ENCODE data around the gene ZEB2. TPM values are rescaled to one million over a fixed set of nuclear protein-coding genes. Genes with fewer than 3 reads are reported as not detected.

ZEB2 gene
- total RNA-seq, 4 donors from 2014 or later: 19.8 to 69.6 (median 42.9) TPM

DNA sequence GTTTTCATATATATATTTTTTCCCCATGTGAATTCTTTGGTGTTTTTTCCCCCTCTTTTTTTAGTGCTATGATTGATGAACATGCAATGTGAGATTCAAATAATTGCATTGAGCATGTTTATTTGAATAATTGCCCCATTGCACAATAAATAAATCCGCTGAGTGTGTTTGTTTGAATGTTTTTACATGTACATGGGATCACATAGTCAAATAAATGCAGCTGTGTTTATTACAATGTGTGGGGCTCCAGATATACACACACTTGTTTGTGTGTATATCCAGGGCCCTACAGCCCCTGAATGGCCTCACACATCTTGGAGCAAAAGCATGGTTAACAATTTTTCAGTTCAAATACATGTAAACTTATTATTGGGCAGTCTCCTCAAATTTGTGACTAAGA lies 134.5 kb downstream of the ZEB2 start:
- H3K4me1 ChIP-seq: peaks cover 0 to 8% (median 0%) of the 10 kb centered on the region in 4 donors
- in situ Hi-C loops (cut with MboI; ENCODE audit: low pct_ligation_motif_present in 1 of 4, low pct_unique_long_range_greater_than_20kb in 1 of 4, low sequenced_read_pairs in 3 of 4): no loop called here
- intact Hi-C loops (cut with DNase I; ENCODE audit: low total_unique reads): no loop called here
- 73 to 100% methylated on average over 1 of the region's 1 CpG for WGBS, 2 donors (ENCODE audit: low coverage in 1 of 2)
- no peak overlapping the region for H3K27ac ChIP-seq
- H3K36me3 ChIP-seq: no peaks in the 10 kb centered on the region
- H3K9me3 ChIP-seq: no peaks in the 10 kb centered on the region
- DNase-seq: no peak
- TF ChIP-seq, protein P1, sequence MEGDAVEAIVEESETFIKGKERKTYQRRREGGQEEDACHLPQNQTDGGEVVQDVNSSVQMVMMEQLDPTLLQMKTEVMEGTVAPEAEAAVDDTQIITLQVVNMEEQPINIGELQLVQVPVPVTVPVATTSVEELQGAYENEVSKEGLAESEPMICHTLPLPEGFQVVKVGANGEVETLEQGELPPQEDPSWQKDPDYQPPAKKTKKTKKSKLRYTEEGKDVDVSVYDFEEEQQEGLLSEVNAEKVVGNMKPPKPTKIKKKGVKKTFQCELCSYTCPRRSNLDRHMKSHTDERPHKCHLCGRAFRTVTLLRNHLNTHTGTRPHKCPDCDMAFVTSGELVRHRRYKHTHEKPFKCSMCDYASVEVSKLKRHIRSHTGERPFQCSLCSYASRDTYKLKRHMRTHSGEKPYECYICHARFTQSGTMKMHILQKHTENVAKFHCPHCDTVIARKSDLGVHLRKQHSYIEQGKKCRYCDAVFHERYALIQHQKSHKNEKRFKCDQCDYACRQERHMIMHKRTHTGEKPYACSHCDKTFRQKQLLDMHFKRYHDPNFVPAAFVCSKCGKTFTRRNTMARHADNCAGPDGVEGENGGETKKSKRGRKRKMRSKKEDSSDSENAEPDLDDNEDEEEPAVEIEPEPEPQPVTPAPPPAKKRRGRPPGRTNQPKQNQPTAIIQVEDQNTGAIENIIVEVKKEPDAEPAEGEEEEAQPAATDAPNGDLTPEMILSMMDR (IDR thresholded peaks at IDR 0.05): no peak
- TF ChIP-seq POLR2A (IDR thresholded peaks at IDR 0.05) (no peak), EP300 (IDR thresholded peaks at IDR 0.05; ENCODE audit: low read depth) (no peak), POLR2AphosphoS5 (IDR thresholded peaks at IDR 0.05) (no peak)
- H3K4me3 ChIP-seq: no peak overlapping the region
- no peaks in the 10 kb centered on the region for H3K27me3 ChIP-seq

DNA sequence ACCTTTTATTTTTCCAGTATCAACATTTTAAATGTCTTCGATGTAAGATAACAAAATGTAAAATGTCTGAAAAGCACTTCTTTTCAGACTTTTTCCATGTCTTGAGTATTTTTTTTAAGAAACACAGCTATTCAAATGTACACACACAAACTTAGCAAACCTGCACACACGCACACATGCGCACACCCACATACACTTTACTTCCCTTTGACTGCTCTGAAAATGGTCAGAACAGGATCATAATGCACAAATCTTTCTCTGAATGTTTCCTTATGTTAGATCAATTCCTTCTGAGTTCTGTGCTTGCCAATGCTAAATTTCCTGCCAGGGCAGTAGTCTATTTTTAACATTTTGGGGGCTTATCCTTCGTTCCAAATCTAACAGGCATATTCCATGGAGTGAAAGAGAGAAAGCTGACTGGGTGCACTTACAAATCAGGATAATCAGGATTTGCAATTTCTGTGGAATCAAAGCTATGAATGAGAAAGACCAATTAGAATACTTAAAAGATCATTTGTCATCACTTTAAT lies 136.3 kb downstream of the ZEB2 start:
- intact Hi-C loops (cut with DNase I; ENCODE audit: low total_unique reads): no loop called here
- Histone ChIP-seq H3K9me3 (no peaks in the 10 kb centered on the region), H3K36me3 (no peaks in the 10 kb centered on the region), H3K4me1 (peaks cover 0 to 1% (median 0%) of the 10 kb centered on the region in 4 donors), H3K27ac (no peak overlapping the region), H3K4me3 (no peak overlapping the region), H3K27me3 (no peaks in the 10 kb centered on the region)
- TF ChIP-seq, protein P1 (IDR thresholded peaks at IDR 0.05): no peak
- TF ChIP-seq EP300 (IDR thresholded peaks at IDR 0.05; ENCODE audit: low read depth): no peak
- TF ChIP-seq POLR2A (IDR thresholded peaks at IDR 0.05): no peak
- no peak for TF ChIP-seq POLR2AphosphoS5 (IDR thresholded peaks at IDR 0.05)
- DNase-seq: no peak
- WGBS, 2 donors (ENCODE audit: low coverage in 1 of 2): 79 to 80% methylated on average over 4 of the region's 4 CpGs
- in situ Hi-C loops (cut with MboI; ENCODE audit: low pct_ligation_motif_present in 1 of 4, low pct_unique_long_range_greater_than_20kb in 1 of 4, low sequenced_read_pairs in 3 of 4): no loop called here

DNA sequence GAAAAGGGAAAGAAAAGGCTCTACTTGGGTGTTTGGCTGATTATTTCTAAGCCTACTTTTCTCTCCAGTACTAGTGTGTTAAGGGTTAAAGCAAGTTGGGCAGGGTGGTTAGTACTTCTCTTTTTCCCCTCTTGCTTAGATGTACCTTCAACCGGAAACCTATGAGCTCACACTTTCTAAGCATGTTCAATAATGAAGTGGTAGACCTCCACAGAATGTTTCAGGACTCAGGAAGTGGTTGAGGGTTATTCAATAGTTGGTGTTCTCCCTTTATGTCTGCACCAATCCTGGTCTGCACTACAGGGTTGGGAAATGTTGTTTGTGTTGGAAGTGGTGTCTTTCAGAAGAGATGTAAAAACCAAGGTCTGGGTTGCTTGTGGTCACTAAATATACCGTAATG lies 137.1 kb downstream of the ZEB2 start:
- no peaks in the 10 kb centered on the region for H3K36me3 ChIP-seq
- no peaks in the 10 kb centered on the region for H3K4me1 ChIP-seq
- no peaks in the 10 kb centered on the region for H3K27me3 ChIP-seq
- no peak overlapping the region for H3K27ac ChIP-seq
- TF ChIP-seq EP300 (IDR thresholded peaks at IDR 0.05; ENCODE audit: low read depth) (no peak), POLR2A (IDR thresholded peaks at IDR 0.05) (no peak), POLR2AphosphoS5 (IDR thresholded peaks at IDR 0.05) (no peak)
- TF ChIP-seq, protein P1 (IDR thresholded peaks at IDR 0.05): no peak
- no peak overlapping the region for H3K4me3 ChIP-seq
- intact Hi-C loops (cut with DNase I; ENCODE audit: low total_unique reads): no loop called here
- 51 to 70% methylated on average over 1 to 2 of the region's 2 CpGs for WGBS, 2 donors (ENCODE audit: low coverage in 1 of 2)
- no peaks in the 10 kb centered on the region for H3K9me3 ChIP-seq
- in situ Hi-C loops (cut with MboI; ENCODE audit: low pct_ligation_motif_present in 1 of 4, low pct_unique_long_range_greater_than_20kb in 1 of 4, low sequenced_read_pairs in 3 of 4): no loop called here
- DNase-seq: no peak

DNA sequence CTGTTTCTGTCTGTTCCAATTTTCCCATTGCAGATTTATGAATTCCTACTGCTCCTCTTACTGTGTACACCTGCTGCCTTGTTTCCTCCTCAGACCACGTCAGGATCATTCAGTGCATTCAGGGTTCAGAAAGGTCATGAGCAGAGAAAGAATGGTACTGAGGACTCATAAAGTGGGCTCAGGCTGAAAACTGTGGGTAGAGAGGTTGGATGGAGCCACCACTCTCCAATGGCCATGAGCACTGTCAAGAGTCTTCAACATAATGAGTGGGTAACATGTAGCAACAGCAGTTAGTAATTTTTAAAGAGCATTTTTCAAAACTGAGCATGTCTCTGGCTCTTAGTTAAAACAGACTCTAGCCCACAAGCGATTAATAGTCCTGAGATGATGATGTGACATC lies 138.2 kb downstream of the ZEB2 start:
- in situ Hi-C loops (cut with MboI; ENCODE audit: low pct_ligation_motif_present in 1 of 4, low pct_unique_long_range_greater_than_20kb in 1 of 4, low sequenced_read_pairs in 3 of 4) (no loop called here), intact Hi-C loops (cut with DNase I; ENCODE audit: low total_unique reads) (no loop called here)
- H3K9me3 ChIP-seq: no peaks in the 10 kb centered on the region
- no peaks in the 10 kb centered on the region for H3K36me3 ChIP-seq
- H3K27ac ChIP-seq: no peak overlapping the region
- no peak for TF ChIP-seq POLR2A (IDR thresholded peaks at IDR 0.05)
- no peak for TF ChIP-seq POLR2AphosphoS5 (IDR thresholded peaks at IDR 0.05)
- TF ChIP-seq, protein P1 (IDR thresholded peaks at IDR 0.05): no peak
- no peak for TF ChIP-seq EP300 (IDR thresholded peaks at IDR 0.05; ENCODE audit: low read depth)
- DNase-seq: no peak
- no peaks in the 10 kb centered on the region for H3K4me1 ChIP-seq
- no peaks in the 10 kb centered on the region for H3K27me3 ChIP-seq
- WGBS, 2 donors (ENCODE audit: low coverage in 1 of 2): 69 to 90% methylated on average over 2 of the region's 2 CpGs
- no peak overlapping the region for H3K4me3 ChIP-seq

Data from transverse colon (tissue), 4 donors.